ENCODE measurements around the gene SIN3B.
"Not testable (repeated sequence)": the region's sequence is repeated elsewhere in the genome, so short reads cannot be mapped to it uniquely, and the experiment has no call there.

SIN3B gene

GRCh38 chr19:16829010-16829821 is at the start of gene SIN3B:
Gene SIN3B (plus strand): TSS chr19:16829398. CDS start chr19:16829421, 23 bp downstream.
- peak; percentile 95 for DNase-seq (ENCODE audit: low spot score)

GRCh38 chr19:16779539-16780163 is 49.5 kb upstream of the SIN3B start:
- DNase-seq (ENCODE audit: low spot score) = no peak

GRCh38 chr19:16782719-16783118 is 46.5 kb upstream of the SIN3B start:
- no peak for DNase-seq (ENCODE audit: low spot score)

- no peak for DNase-seq (ENCODE audit: low spot score)
These were observed 40.7 kb upstream of the SIN3B start for GRCh38 chr19:16788479-16788878.

GRCh38 chr19:16789238-16789637 is 40.0 kb upstream of the SIN3B start:
- no peak for DNase-seq (ENCODE audit: low spot score)

- DNase-seq (ENCODE audit: low spot score) = no peak
These were observed 39.1 kb upstream of the SIN3B start for GRCh38 chr19:16790051-16790450.

GRCh38 chr19:16791942-16792341 is 37.3 kb upstream of the SIN3B start:
- no peak for DNase-seq (ENCODE audit: low spot score)

- no peak for DNase-seq (ENCODE audit: low spot score)
These were observed 34.4 kb upstream of the SIN3B start for GRCh38 chr19:16794456-16795441.

- peak; percentile 19 for DNase-seq (ENCODE audit: low spot score)
These were observed 33.5 kb upstream of the SIN3B start for GRCh38 chr19:16795731-16796130.

- no peak for DNase-seq (ENCODE audit: low spot score)
These were observed 31.3 kb upstream of the SIN3B start for GRCh38 chr19:16797876-16798275.

- not testable (repeated sequence) for DNase-seq (ENCODE audit: low spot score)
These were observed 30.9 kb upstream of the SIN3B start for GRCh38 chr19:16798326-16798725.

GRCh38 chr19:16799740-16800139 is 29.5 kb upstream of the SIN3B start:
- no peak for DNase-seq (ENCODE audit: low spot score)

GRCh38 chr19:16801600-16802013 is 27.6 kb upstream of the SIN3B start:
- DNase-seq (ENCODE audit: low spot score) = no peak

GRCh38 chr19:16804176-16804575 is 25.0 kb upstream of the SIN3B start:
- no peak for DNase-seq (ENCODE audit: low spot score)

- DNase-seq (ENCODE audit: low spot score) = no peak
These were observed 21.5 kb upstream of the SIN3B start for GRCh38 chr19:16807549-16808284.

GRCh38 chr19:16814526-16815100 is 14.6 kb upstream of the SIN3B start:
- DNase-seq (ENCODE audit: low spot score) = no peak

GRCh38 chr19:16820056-16820455 is 9.1 kb upstream of the SIN3B start:
- DNase-seq (ENCODE audit: low spot score) = no peak

- no peak for DNase-seq (ENCODE audit: low spot score)
These were observed 8.1 kb upstream of the SIN3B start for GRCh38 chr19:16821081-16821480.

- no peak for DNase-seq (ENCODE audit: low spot score)
These were observed 6.5 kb upstream of the SIN3B start for GRCh38 chr19:16822648-16823047.

GRCh38 chr19:16824658-16825311 is 4.4 kb upstream of the SIN3B start:
- no peak for DNase-seq (ENCODE audit: low spot score)

Data from NAMALWA (cell line).